Frontal cortex (tissue), 4 donors: ENCODE data around the gene ZNF534. TPM values are rescaled to one million over a fixed set of nuclear protein-coding genes. Genes with fewer than 3 reads are reported as not detected.
A peak's percentile ranks its signal among the peaks of the same experiment; 100 is the strongest.
"Not testable (repeated sequence)": the region's sequence is repeated elsewhere in the genome, so short reads cannot be mapped to it uniquely, and the experiment has no call there.

ENCODE experiments used
- DNase-seq, 2 donors: peaks; one replicate each; pipeline ENCODE4 v3.0.0; 2012; ENCODE audit warnings: low spot score in 2 of 2
- FAIRE-seq: peaks from 2 replicates; lab custom pipeline; 2012; peaks lifted over from hg19 to GRCh38; lab: Jason Lieb, UNC
- total RNA-seq: library from RNA; depleted of rRNA; stranded (reverse); fragments of >200 nt; gene quantifications from one replicate; pipeline ENCODE4 v1.2.3, GENCODE V29; 2014
- donor health status: control.
- donor health status: control.
- donor health status: control.

The ZNF534 gene
- total RNA-seq, result 3.3 TPM

GRCh38 chr19:52428937-52429336, at the start of gene ZNF534:
ZNF534 (plus strand) TSS chr19:52429148; CDS start chr19:52431475, 2,327 bp downstream.
- DNase-seq (no peak), FAIRE-seq (no peak)

- DNase-seq, result no peak
- no peak for FAIRE-seq
These were observed 37.8 kb upstream of the ZNF534 start for GRCh38 chr19:52391135-52391534.

GRCh38 chr19:52397310-52398080, 31.5 kb upstream of the ZNF534 start, which contains the start of gene ZNF528:
ZNF528 (plus strand) TSS chr19:52397849; CDS start chr19:52402014, 4,165 bp downstream.
- FAIRE-seq (no peak), DNase-seq (peak; percentile 77 to 93)

- no peak for DNase-seq
These were observed 30.9 kb upstream of the ZNF534 start for GRCh38 chr19:52398081-52398441.

GRCh38 chr19:52410276-52410675, 18.7 kb upstream of the ZNF534 start:
- FAIRE-seq, result no peak
- no peak for DNase-seq

More at GRCh38 chr19:52398081-52398441, 30.9 kb upstream of the ZNF534 start:
- FAIRE-seq, result no peak

- FAIRE-seq (no peak), DNase-seq (no peak)
These were observed 13.2 kb upstream of the ZNF534 start for GRCh38 chr19:52415711-52416110.

- DNase-seq (no peak), FAIRE-seq (no peak)
These were observed 13.2 kb downstream of the ZNF534 start for GRCh38 chr19:52442179-52442578.

GRCh38 chr19:52444506-52444905, 15.6 kb downstream of the ZNF534 start:
- FAIRE-seq (no peak), DNase-seq (no peak)

- no peak for FAIRE-seq
These were observed 22.3 kb downstream of the ZNF534 start for GRCh38 chr19:52451241-52451640.

GRCh38 chr19:52453324-52454094, 24.6 kb downstream of the ZNF534 start, which contains the start of gene ZNF578:
ZNF578 (plus strand) TSS chr19:52453553; CDS start chr19:52501846, 48,293 bp downstream.
- FAIRE-seq (no peak), DNase-seq (peak; percentile 75 to 80)

More at GRCh38 chr19:52451241-52451640, 22.3 kb downstream of the ZNF534 start:
- no peak for DNase-seq

GRCh38 chr19:52464798-52465470, 36.0 kb downstream of the ZNF534 start:
- FAIRE-seq (no peak), DNase-seq (no peak)

- no peak for DNase-seq
- no peak for FAIRE-seq
These were observed 44.9 kb downstream of the ZNF534 start for GRCh38 chr19:52473655-52474350.

GRCh38 chr19:52474351-52475127, 45.6 kb downstream of the ZNF534 start:
- no peak for DNase-seq
- FAIRE-seq, result no peak

GRCh38 chr19:52484111-52484743, 55.3 kb downstream of the ZNF534 start:
- DNase-seq, FAIRE-seq: not testable (repeated sequence)

- DNase-seq, FAIRE-seq: not testable (repeated sequence)
These were observed 56.1 kb downstream of the ZNF534 start for GRCh38 chr19:52485064-52485463.

- not testable (repeated sequence) for DNase-seq
These were observed 56.8 kb downstream of the ZNF534 start for GRCh38 chr19:52485561-52486240.

GRCh38 chr19:52492201-52492993, 63.4 kb downstream of the ZNF534 start:
- DNase-seq (no peak), FAIRE-seq (no peak)

More at GRCh38 chr19:52485561-52486240, 56.8 kb downstream of the ZNF534 start:
- not testable (repeated sequence) for FAIRE-seq
